K562 (cell line): ENCODE results near the gene SLCO3A1. TPM values are rescaled to one million over a fixed set of nuclear protein-coding genes. Genes with fewer than 3 reads are reported as not detected.

Experiments
- ATAC-seq: fragments of 200-7000 bp; cut with Tn5 transposase; 3 replicates; pipeline ENCODE4 v1.9.1; 2020; ENCODE audit warnings: moderate library complexity
- BruUV-seq: library from RNA; stranded (reverse); fragments of 400-500 nt; replicated peaks from 2 replicates; lab custom pipeline; 2021; lab: Mats Ljungman, UMichigan
- CTCF ChIA-PET: fragments of 300-600 bp; formaldehyde crosslinking; extraction: SDS; loops from one replicate; lab custom pipeline; 2021; ENCODE audit warnings: low intra/inter-chr PET ratio; lab: Yijun Ruan, JAX
- POLR2A ChIA-PET: fragments of 300-600, 350-650 bp; sonication (Branson Sonifier 250); formaldehyde crosslinking; extraction: SDS; loops from one replicate; lab custom pipeline; 2021; ENCODE audit warnings: antibody characterized with exemption, inconsistent platforms; lab: Yijun Ruan, JAX
- DNase-seq, 4 experiments: peaks; one replicate each; pipeline versions ENCODE4 v3.0.0 to v3.0.0-alpha.2; 2011 to 2018; ENCODE audit warnings: low spot score in 3 of 4, mixed read lengths in 3 of 4; ENCODE audit errors: extremely low read depth in 1 of 4
- FAIRE-seq: peaks from 2 replicates; lab custom pipeline; 2011; peaks lifted over from hg19 to GRCh38; lab: Jason Lieb, UNC
- H2AFZ ChIP-seq: 2 replicates; pipeline ENCODE4 v1.6.0; 2011; ENCODE audit warnings: low read depth, low read length, control low read depth, inconsistent platforms
- H3K27ac ChIP-seq: fragments of 200-600 bp; 3 replicates; pipeline ENCODE4 v1.8.0; 2011; ENCODE audit warnings: low read depth, mild to moderate bottlenecking, control low read depth, inconsistent platforms, low read length, moderate library complexity, mixed read lengths; ENCODE audit errors: extremely low read depth
- H3K27me3 ChIP-seq, 2 experiments: fragments of 300-600 bp in 1 of 2; 2 replicates in 1 of 2; 3 replicates in 1 of 2; pipeline versions ENCODE4 v1.6.0 to v1.8.0; 2011; ENCODE audit warnings: inconsistent platforms in 2 of 2, low read length in 2 of 2, mild to moderate bottlenecking in 1 of 2, mixed read lengths in 1 of 2, moderate library complexity in 1 of 2; ENCODE audit not compliant: control insufficient read depth in 2 of 2, insufficient read depth in 2 of 2
- H3K36me3 ChIP-seq: fragments of 300-600 bp; 3 replicates; pipeline ENCODE4 v1.8.0; 2011; ENCODE audit warnings: mild to moderate bottlenecking, low read length, inconsistent platforms; ENCODE audit not compliant: control insufficient read depth, insufficient read depth
- H3K4me1 ChIP-seq, 2 experiments: fragments of 200-600 bp in 1 of 2; replicated peaks in 1 of 2; 2 replicates in 1 of 2; 3 replicates in 1 of 2; pipeline versions ENCODE4 v1.5.1 to v1.8.0; 2011; ENCODE audit warnings: inconsistent platforms in 2 of 2, low read length in 2 of 2, mild to moderate bottlenecking in 1 of 2, mixed read lengths in 1 of 2, moderate library complexity in 1 of 2; ENCODE audit not compliant: control insufficient read depth in 2 of 2, insufficient read depth in 2 of 2
- H3K4me2 ChIP-seq: 2 replicates; pipeline ENCODE4 v1.6.1; 2011; ENCODE audit warnings: low read length, control low read depth, inconsistent platforms, mixed read lengths; ENCODE audit not compliant: insufficient read depth
- H3K4me3 ChIP-seq: fragments of 200-600 bp; sonication (generic), shearing (Covaris generic); 2 replicates; pipeline ENCODE4 v1.5.1; 2016; ENCODE audit warnings: control low read depth, inconsistent platforms
- H3K79me2 ChIP-seq: fragments of 200-600 bp; 3 replicates; pipeline ENCODE4 v1.8.0; 2011; ENCODE audit warnings: low read length, inconsistent platforms; ENCODE audit not compliant: control insufficient read depth, insufficient read depth
- H3K9ac ChIP-seq, 2 experiments: 2 replicates each; pipeline versions ENCODE4 v1.6.0 to v1.6.1; 2011; ENCODE audit warnings: low read depth in 2 of 2, low read length in 2 of 2, control low read depth in 1 of 2, inconsistent platforms in 1 of 2, mild to moderate bottlenecking in 1 of 2, mixed read lengths in 1 of 2; ENCODE audit not compliant: insufficient read depth in 1 of 2
- H3K9me1 ChIP-seq: one replicate; pipeline ENCODE4 v1.6.0; 2011; ENCODE audit warnings: inconsistent platforms, mild to moderate bottlenecking, low read length, moderate library complexity; ENCODE audit not compliant: control insufficient read depth, insufficient read depth
- H3K9me3 ChIP-seq: replicated peaks from 2 replicates; pipeline ENCODE4 v1.5.1; 2011; ENCODE audit warnings: low read depth, low read length, inconsistent platforms; ENCODE audit not compliant: control insufficient read depth, insufficient read depth
- H4K20me1 ChIP-seq: replicated peaks from 2 replicates; pipeline ENCODE4 v1.6.1; 2011; ENCODE audit warnings: low read length, inconsistent platforms, mixed read lengths; ENCODE audit not compliant: control insufficient read depth, insufficient read depth
- ARID3A ChIP-seq: IDR thresholded peaks from 2 replicates; pipeline ENCODE4 v1.6.1; 2012; ENCODE audit warnings: low read depth, low read length, improper control_type of control experiment, borderline replicate concordance
- CBX5 ChIP-seq: IDR thresholded peaks from 2 replicates; pipeline ENCODE4 v1.6.1; 2014; ENCODE audit warnings: low read depth, borderline replicate concordance
- CGGBP1 ChIP-seq: fragments of 250-450 bp; sonication (Bioruptor Pico); IDR thresholded peaks from 2 replicates; pipeline ENCODE4 v1.9.0; 2021; ENCODE audit warnings: mild to moderate bottlenecking
- E2F6 ChIP-seq, 2 experiments: IDR thresholded peaks; 2 replicates each; pipeline ENCODE4 v1.6.1; 2011; ENCODE audit warnings: borderline replicate concordance in 1 of 2, control low read depth in 1 of 2, low read depth in 1 of 2, low read length in 1 of 2, mild to moderate bottlenecking in 1 of 2, mixed read lengths in 1 of 2, moderate library complexity in 1 of 2; ENCODE audit not compliant: insufficient read depth in 1 of 2, insufficient read length in 1 of 2, poor library complexity in 1 of 2, severe bottlenecking in 1 of 2; ENCODE audit errors: extremely low read depth in 1 of 2
- HMG20B ChIP-seq: fragments of 250-450 bp; sonication (Bioruptor Pico); IDR thresholded peaks from 2 replicates; pipeline ENCODE4 v1.5.0; 2021; ENCODE audit warnings: mild to moderate bottlenecking
- IFI16 ChIP-seq: fragments of 250-450 bp; sonication (Bioruptor Pico); IDR thresholded peaks from 2 replicates; pipeline ENCODE4 v2.1.2; 2022; ENCODE audit warnings: mild to moderate bottlenecking, inconsistent platforms
- RB1 ChIP-seq: fragments of 450-650 bp; IDR thresholded peaks from 2 replicates; pipeline ENCODE4 v1.6.1; 2017; ENCODE audit warnings: low read depth, mild to moderate bottlenecking
- RFX5 ChIP-seq: IDR thresholded peaks from 2 replicates; pipeline ENCODE4 v1.6.1; 2011; ENCODE audit warnings: low read depth, mild to moderate bottlenecking, improper control_type of control experiment, low read length
- RUNX1 ChIP-seq: sonication (generic); IDR thresholded peaks from 2 replicates; pipeline ENCODE4 v1.6.1; 2016; ENCODE audit warnings: antibody characterized with exemption, low read depth
- SRSF7 ChIP-seq: fragments of 200-400 bp; formaldehyde crosslinking; optimal IDR thresholded peaks from 2 replicates; pipeline ENCODE3; 2017; ENCODE audit warnings: mild to moderate bottlenecking, low read depth, low read length
- THRB ChIP-seq: fragments of 450-650 bp; formaldehyde crosslinking; conservative IDR thresholded peaks from 2 replicates; pipeline ENCODE4 v1.4.0; 2022; ENCODE audit warnings: mild to moderate bottlenecking, missing genetic modification characterization
- USF1 ChIP-seq: sonication (generic); formaldehyde crosslinking; IDR thresholded peaks from 2 replicates; pipeline ENCODE4 v1.9.0; 2022; ENCODE audit warnings: mild to moderate bottlenecking, missing genetic modification reagents
- ZNF121 ChIP-seq: sonication (generic); formaldehyde crosslinking; conservative IDR thresholded peaks from 2 replicates; pipeline ENCODE4 v1.8.0; 2022; ENCODE audit warnings: missing genetic modification reagents
- ZNF24 ChIP-seq: fragments of 450-650 bp; IDR thresholded peaks from 2 replicates; pipeline ENCODE4 v1.6.1; 2016
- ZNF253 ChIP-seq: fragments of 250-450 bp; sonication (Bioruptor Pico); conservative IDR thresholded peaks from 2 replicates; pipeline ENCODE4 v1.6.1; 2021; ENCODE audit warnings: mild to moderate bottlenecking
- ZNF699 ChIP-seq: fragments of 250-450 bp; sonication (Bioruptor Pico); IDR thresholded peaks from 2 replicates; pipeline ENCODE4 v1.8.0; 2021; ENCODE audit warnings: mild to moderate bottlenecking, moderate library complexity; ENCODE audit not compliant: insufficient replicate concordance
- ZSCAN32 ChIP-seq: fragments of 450-650 bp; formaldehyde crosslinking; IDR thresholded peaks from 2 replicates; pipeline ENCODE4 v1.4.0; 2020; ENCODE audit warnings: mild to moderate bottlenecking, moderate library complexity
- WGBS: fragments of 100-300 bp; shearing (Covaris generic); methylation state at CpG from one replicate; pipeline ENCODE4 v1.1.6; 2016; ENCODE audit warnings: low coverage, mixed read lengths; ENCODE audit not compliant: insufficient coverage; ENCODE audit errors: missing lambda C conversion rate; 5-methylcytosine and 5-hydroxymethylcytosine counted together
- in situ Hi-C: fragments of 300-500 bp; cut with MboI; formaldehyde crosslinking; loops from 4 replicates; pipeline ENCODE4 v1.15.0; 2018; ENCODE audit warnings: inconsistent platforms, mixed read lengths
- intact Hi-C: fragments of 100-400 bp; cut with micrococcal nuclease; formaldehyde crosslinking; loops from 2 replicates; pipeline ENCODE4 v1.14.2; 2022
- polyA plus RNA-seq, 8 experiments: library from polyadenylated mRNA; depleted of rRNA in 4 of 8; stranded (reverse) in 5 of 8; unstranded in 3 of 8; fragments of >200 nt; fragmentation: Nextera tagmentation in 2 of 8; fragmentation: Illumina TruSeq in 1 of 8; extraction: Ambion mirVana in 2 of 8; extraction: Trizol in 1 of 8; gene quantifications; 2 replicates each; pipeline versions ENCODE4 v1.2.1 to v1.2.3, GENCODE V29; 2011 to 2014; ENCODE audit warnings: inconsistent platforms in 1 of 8, missing spikeins in 1 of 8
- total RNA-seq, 7 experiments: library from RNA; depleted of rRNA in 6 of 7; stranded (reverse); fragments of >200 nt in 6 of 7; fragmentation: Illumina TruSeq in 2 of 7; extraction: Trizol in 2 of 7; gene quantifications; 2 replicates each; pipeline versions ENCODE4 v1.2.1 to v1.2.3, GENCODE V29; 2011 to 2021; ENCODE audit warnings: low replicate concordance in 1 of 7

SLCO3A1 gene
- total and polyA plus RNA-seq, 9 of the 15 experiments (the other 6 are each of a cell fraction or from before 2014, with no cell fraction given) = 0.01 to 0.84 (median 0.06) TPM; not detected in 3

DNA sequence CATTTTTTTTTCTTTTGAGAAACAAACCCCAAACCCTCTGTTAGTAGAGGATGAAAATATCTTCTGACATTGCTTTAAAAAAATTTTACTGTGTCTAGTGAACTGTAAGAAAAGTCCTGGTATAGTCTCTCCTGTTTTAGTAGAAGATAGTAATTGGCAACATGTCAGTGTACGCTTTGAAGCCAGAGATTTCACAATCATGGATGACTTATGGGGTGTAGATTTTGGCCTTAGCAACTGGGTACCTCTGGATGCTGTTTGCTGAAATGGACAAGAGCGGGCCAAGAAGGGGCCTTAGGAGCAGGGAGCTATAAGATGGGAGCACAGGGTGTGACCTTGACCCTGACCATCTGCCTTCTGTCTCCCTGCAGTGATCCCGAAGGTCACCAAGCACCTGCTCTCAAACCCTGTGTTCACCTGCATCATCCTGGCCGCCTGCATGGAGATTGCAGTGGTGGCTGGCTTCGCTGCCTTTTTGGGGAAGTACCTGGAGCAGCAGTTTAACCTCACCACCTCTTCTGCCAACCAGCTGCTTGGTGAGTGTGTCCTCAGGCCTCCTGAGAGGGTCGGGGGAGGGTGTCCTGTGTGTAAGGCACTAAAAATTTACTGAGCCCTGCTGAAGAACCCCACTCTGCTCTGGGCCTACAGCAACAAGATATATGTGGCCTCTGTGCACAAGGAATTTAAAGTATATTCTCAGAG, 266.7 kb downstream of the SLCO3A1 start:
- Histone ChIP-seq H3K4me1 (no peaks in the 10 kb centered on the region), H4K20me1 (no peaks in the 10 kb centered on the region), H2AFZ (no peak overlapping the region), H3K9ac (no peak overlapping the region; a peak in 1 of 4 replicates), H3K9me1 (no peaks in the 10 kb centered on the region), H3K27me3 (no peaks in the 10 kb centered on the region; a peak in 1 of 5 replicates), H3K4me3 (no peak overlapping the region), H3K4me2 (no peak overlapping the region), H3K9me3 (no peaks in the 10 kb centered on the region), H3K36me3 (no peaks in the 10 kb centered on the region), H3K27ac (no peak overlapping the region), H3K79me2 (no peaks in the 10 kb centered on the region)
- ChIA-PET CTCF (no interaction called here), POLR2A (no interaction called here)
- TF ChIP-seq RFX5 (no peak), ZNF24 (no peak), ZNF253 (CRISPR knock-in tag) (no peak), THRB (no peak), CGGBP1 (CRISPR knock-in tag) (no peak), ZSCAN32 (CRISPR knock-in tag) (no peak), IFI16 (CRISPR knock-in tag) (no peak), SRSF7 (no peak), RB1 (no peak), HMG20B (no peak), ARID3A (no peak), E2F6 (IDR thresholded peaks at IDR 0.05; ENCODE audit: borderline replicate concordance in 1 of 2, extremely low read depth in 1 of 2, insufficient read depth in 1 of 2, insufficient read length in 1 of 2, low read depth in 1 of 2, low read length in 1 of 2, poor library complexity in 1 of 2, severe bottlenecking in 1 of 2) (no peak), ZNF121 (CRISPR knock-in tag) (no peak), ZNF699 (no peak), USF1 (no peak), RUNX1 (no peak), CBX5 (no peak)
- in situ Hi-C loops (no loop called here), intact Hi-C loops (no loop called here)
- DNase-seq = no peak
- FAIRE-seq = no peak
- no peak for ATAC-seq
- BruUV-seq = no TSS peak
- 0% methylated on average over 4 of the region's 6 CpGs for WGBS
